Measurements from ENCODE around the gene SNU13. TPM values are rescaled to one million over a fixed set of nuclear protein-coding genes. Genes with fewer than 3 reads are reported as not detected.

SNU13 gene
- total and polyA plus RNA-seq, 2 donors (not counting 1 experiment from before 2014, with no cell fraction given), result 99.0 to 114 TPM

GRCh38 chr22:41699264-41700107 lies 10.8 kb upstream of the SNU13 start, which contains the start of gene MEI1:
Gene MEI1 (plus strand): TSS chr22:41699503. CDS start chr22:41699539, 36 bp downstream.
- ChIA-PET CTCF (interaction anchor here (1.4 to 4.6 kb wide), 17 partner anchors 12 to 413 kb away, joined by 3 to 83 read pairs (median 24); partner anchors contain the start of genes CCDC134, CENPM, SMIM45 and SNU13), POLR2A (interaction anchor here (0.6 to 2.1 kb wide), 6 partner anchors 10 to 1070 kb away, joined by 3 to 11 read pairs (median 4); partner anchors contain the start of genes CCDC134, CENPM and SNU13)
- no peaks in the 10 kb centered on the region for H3K27me3 ChIP-seq (replicated peaks in 1 of 4; ENCODE audit: control extremely low read depth in 1 of 4, control insufficient read depth in 3 of 4, insufficient read depth in 4 of 4, low read length in 3 of 4)
- DNase-seq (peak; percentile 92), ATAC-seq (ENCODE audit: low read depth) (peak; percentile 69)
- no peaks in the 10 kb centered on the region for H4K20me1 ChIP-seq (ENCODE audit: control insufficient read depth, insufficient read depth, low read length, poor library complexity, severe bottlenecking)
- Mint-ChIP-seq H3K4me1 (peaks cover 9% of the 10 kb centered on the region), H3K27ac (peak within 1 kb of the TSS; percentile 91), H3K27me3 (no peaks in the 10 kb centered on the region), H3K9me3 (ENCODE audit: insufficient read depth) (no peaks in the 10 kb centered on the region), H3K4me3 (peak within 1 kb of the TSS; percentile 86)
- peak within 1 kb of the TSS; percentile 57 for H2AFZ ChIP-seq (ENCODE audit: insufficient read depth, low read depth, low read length, poor library complexity, severe bottlenecking)
- H3K4me1 ChIP-seq (ENCODE audit: control insufficient read depth in 2 of 2, insufficient read depth in 2 of 2, low read length in 2 of 2), result peaks cover 8 to 18% of the 10 kb centered on the region in 2 donors
- no peaks in the 10 kb centered on the region for H3K9me3 ChIP-seq (ENCODE audit: control extremely low read depth in 1 of 3, control insufficient read depth in 2 of 3, insufficient read depth in 1 of 3, low read length in 2 of 3)
- H3K27ac ChIP-seq (ENCODE audit: low read length in 2 of 2), result no peak within 1 kb of the TSS
- no peak for TF ChIP-seq EZH2 (IDR thresholded peaks at IDR 0.05; ENCODE audit: borderline replicate concordance, insufficient read depth, low read depth, low read length, poor library complexity, severe bottlenecking)
- TF ChIP-seq, protein P1, sequence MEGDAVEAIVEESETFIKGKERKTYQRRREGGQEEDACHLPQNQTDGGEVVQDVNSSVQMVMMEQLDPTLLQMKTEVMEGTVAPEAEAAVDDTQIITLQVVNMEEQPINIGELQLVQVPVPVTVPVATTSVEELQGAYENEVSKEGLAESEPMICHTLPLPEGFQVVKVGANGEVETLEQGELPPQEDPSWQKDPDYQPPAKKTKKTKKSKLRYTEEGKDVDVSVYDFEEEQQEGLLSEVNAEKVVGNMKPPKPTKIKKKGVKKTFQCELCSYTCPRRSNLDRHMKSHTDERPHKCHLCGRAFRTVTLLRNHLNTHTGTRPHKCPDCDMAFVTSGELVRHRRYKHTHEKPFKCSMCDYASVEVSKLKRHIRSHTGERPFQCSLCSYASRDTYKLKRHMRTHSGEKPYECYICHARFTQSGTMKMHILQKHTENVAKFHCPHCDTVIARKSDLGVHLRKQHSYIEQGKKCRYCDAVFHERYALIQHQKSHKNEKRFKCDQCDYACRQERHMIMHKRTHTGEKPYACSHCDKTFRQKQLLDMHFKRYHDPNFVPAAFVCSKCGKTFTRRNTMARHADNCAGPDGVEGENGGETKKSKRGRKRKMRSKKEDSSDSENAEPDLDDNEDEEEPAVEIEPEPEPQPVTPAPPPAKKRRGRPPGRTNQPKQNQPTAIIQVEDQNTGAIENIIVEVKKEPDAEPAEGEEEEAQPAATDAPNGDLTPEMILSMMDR (IDR thresholded peaks at IDR 0.05), result no peak
- peak within 1 kb of the TSS; percentile 69 for H3K4me2 ChIP-seq (replicated peaks; ENCODE audit: low read depth, low read length, poor library complexity, severe bottlenecking)
- intact Hi-C loops (cut with micrococcal nuclease), result loop anchor here (5.0 to 10.0 kb wide), 2 partner anchors 373 to 735 kb away; partner anchors contain the start of genes NAGA, NFAM1 and PHETA2
- 52% methylated on average over 69 of the region's 69 CpGs for WGBS (ENCODE audit: insufficient coverage)
- H3K36me3 ChIP-seq (replicated peaks in 1 of 2; ENCODE audit: control extremely low read depth in 1 of 2, control insufficient read depth in 1 of 2, extremely low read depth in 1 of 2, insufficient read depth in 2 of 2, low read length in 1 of 2), result no peaks in the 10 kb centered on the region
- H3K79me2 ChIP-seq (ENCODE audit: control insufficient read depth, insufficient read depth, low read length), result peaks cover 7% of the 10 kb centered on the region
- peak within 1 kb of the TSS; percentile 33 for H3K9ac ChIP-seq (ENCODE audit: low read length)
- H3K4me3 ChIP-seq (ENCODE audit: control extremely low read depth in 1 of 5, extremely low read depth in 1 of 5, insufficient read depth in 1 of 5, low read depth in 2 of 5, low read length in 4 of 5), result peak within 1 kb of the TSS in 3 of 5 experiments; percentile 8 to 30 (median 20)

All from B cell (primary cell).